LNCAP (cell line): ENCODE data around the gene ALDOA.

Source experiments
- CTCF ChIP-seq: fragments of 450-650 bp; IDR thresholded peaks from 2 replicates; pipeline ENCODE4 v1.5.1; 2017; ENCODE audit warnings: mild to moderate bottlenecking

ALDOA gene

GRCh38 chr16:30068750-30069610 is 3.4 kb downstream of the ALDOA start:
- TF ChIP-seq CTCF = peak; percentile 54; the same call in 1 of the 2 replicates

GRCh38 chr16:30069611-30070462 is 4.3 kb downstream of the ALDOA start:
- TF ChIP-seq CTCF = no peak

- TF ChIP-seq CTCF = no peak
These were observed 4.9 kb downstream of the ALDOA start for GRCh38 chr16:30070490-30070889.

- TF ChIP-seq CTCF = no peak
These were observed 10.1 kb downstream of the ALDOA start, which contains the start of gene PPP4C for GRCh38 chr16:30075503-30076275. PPP4C (plus strand) TSS chr16:30075994; CDS start chr16:30076378, 384 bp downstream.

GRCh38 chr16:30076276-30076791 is 10.8 kb downstream of the ALDOA start:
- no peak for TF ChIP-seq CTCF

GRCh38 chr16:30077656-30078055 is 12.1 kb downstream of the ALDOA start:
- TF ChIP-seq CTCF = no peak

- TF ChIP-seq CTCF = no peak
These were observed 13.2 kb downstream of the ALDOA start for GRCh38 chr16:30078744-30079143.
